GM12891 (cell line): ENCODE results near the gene CXCR1.
"Not testable (repeated sequence)": the region's sequence is repeated elsewhere in the genome, so short reads cannot be mapped to it uniquely, and the experiment has no call there.

Source experiments
- DNase-seq: peaks from one replicate; pipeline ENCODE4 v3.0.0; 2011; ENCODE audit warnings: low spot score; ENCODE audit not compliant: insufficient read length
- FAIRE-seq: peaks from 2 replicates; lab custom pipeline; 2011; peaks lifted over from hg19 to GRCh38; lab: Jason Lieb, UNC
- POLR2A ChIP-seq: IDR thresholded peaks from 2 replicates; pipeline ENCODE4 v1.6.1; 2011; ENCODE audit warnings: low read depth, low read length, control low read depth
- POLR2AphosphoS5 ChIP-seq: IDR thresholded peaks from 2 replicates; pipeline ENCODE4 v1.6.1; 2011; ENCODE audit warnings: low read depth, low read length, control low read depth
- POU2F2 ChIP-seq: IDR thresholded peaks from 2 replicates; pipeline ENCODE4 v1.6.1; 2011; ENCODE audit warnings: low read depth, mild to moderate bottlenecking, control low read depth, low read length, moderate library complexity
- SPI1 ChIP-seq: IDR thresholded peaks from 2 replicates; pipeline ENCODE4 v1.6.1; 2011; ENCODE audit warnings: low read depth, low read length, control low read depth
- TAF1 ChIP-seq: IDR thresholded peaks from 2 replicates; pipeline ENCODE4 v1.6.1; 2011; ENCODE audit warnings: low read depth, low read length, control low read depth

CXCR1 gene

GRCh38 chr2:218123986-218124385 lies 42.8 kb downstream of the CXCR1 start:
- no peak for FAIRE-seq
- TF ChIP-seq SPI1 (no peak), TAF1 (no peak), POLR2A (no peak), POLR2AphosphoS5 (no peak), POU2F2 (no peak)
- no peak for DNase-seq

- not testable (repeated sequence) for DNase-seq, FAIRE-seq
Measured at GRCh38 chr2:218122286-218122685, 44.5 kb downstream of the CXCR1 start.

GRCh38 chr2:218121789-218122188 lies 45.0 kb downstream of the CXCR1 start:
- DNase-seq, FAIRE-seq: not testable (repeated sequence)
